SH-SY5Y (cell line): Measurements from ENCODE around the gene PLA2G4C.

Source experiments
- GATA2 ChIP-seq: IDR thresholded peaks from 2 replicates; pipeline ENCODE4 v1.6.1; 2011; ENCODE audit warnings: mild to moderate bottlenecking, low read depth, low read length
- GATA3 ChIP-seq: IDR thresholded peaks from 2 replicates; pipeline ENCODE4 v1.6.1; 2011; ENCODE audit warnings: low read depth, mild to moderate bottlenecking, low read length, moderate library complexity

Gene PLA2G4C

GRCh38 chr19:48000846-48001245, 109.8 kb downstream of the PLA2G4C start:
- TF ChIP-seq GATA2: no peak
- TF ChIP-seq GATA3: no peak

GRCh38 chr19:47998800-47999199, 111.8 kb downstream of the PLA2G4C start:
- no peak for TF ChIP-seq GATA3
